HT-29 (cell line): ENCODE data around the gene TDRD6. TPM values are rescaled to one million over a fixed set of nuclear protein-coding genes. Genes with fewer than 3 reads are reported as not detected.
"Not testable (repeated sequence)": the region's sequence is repeated elsewhere in the genome, so short reads cannot be mapped to it uniquely, and the experiment has no call there.

ENCODE experiments used
- DNase-seq: peaks from one replicate; pipeline ENCODE4 v3.0.0-alpha.2; 2015; ENCODE audit warnings: low spot score
- total RNA-seq: library from RNA; depleted of rRNA; stranded (reverse); fragments of >200 nt; shearing (Covaris generic); gene quantifications from 2 replicates; pipeline ENCODE4 v1.2.3, GENCODE V29; 2014; rRNA removed

The TDRD6 gene
- not detected in 2 replicates for total RNA-seq

GRCh38 chr6:46687619-46688097 is at the start of gene TDRD6:
Gene TDRD6, plus strand, starts transcription at chr6:46687885. Its CDS starts 244 bp downstream, at chr6:46688129.
- no peak for DNase-seq

DNA sequence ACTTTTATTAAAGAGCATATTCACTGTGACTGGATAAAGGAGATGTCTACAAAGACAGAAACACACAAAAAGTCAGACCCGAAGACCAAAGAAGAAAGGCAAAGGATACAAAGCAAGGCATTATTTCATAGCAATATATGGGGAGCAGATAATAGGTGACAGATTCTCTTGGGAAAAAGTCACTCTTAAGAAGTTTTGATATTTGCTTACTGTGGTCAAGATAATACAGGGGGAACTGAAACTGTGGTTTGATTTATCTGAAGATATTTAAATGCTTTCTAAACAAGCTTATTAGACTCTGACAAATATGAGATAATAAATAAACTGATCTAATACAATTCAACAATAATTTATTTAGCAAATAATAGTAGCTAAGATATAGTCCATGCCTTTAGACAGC is 49.8 kb upstream of the TDRD6 start:
- DNase-seq = no peak

- DNase-seq = no peak
Measured at GRCh38 chr6:46638650-46639049, 49.0 kb upstream of the TDRD6 start.

DNA sequence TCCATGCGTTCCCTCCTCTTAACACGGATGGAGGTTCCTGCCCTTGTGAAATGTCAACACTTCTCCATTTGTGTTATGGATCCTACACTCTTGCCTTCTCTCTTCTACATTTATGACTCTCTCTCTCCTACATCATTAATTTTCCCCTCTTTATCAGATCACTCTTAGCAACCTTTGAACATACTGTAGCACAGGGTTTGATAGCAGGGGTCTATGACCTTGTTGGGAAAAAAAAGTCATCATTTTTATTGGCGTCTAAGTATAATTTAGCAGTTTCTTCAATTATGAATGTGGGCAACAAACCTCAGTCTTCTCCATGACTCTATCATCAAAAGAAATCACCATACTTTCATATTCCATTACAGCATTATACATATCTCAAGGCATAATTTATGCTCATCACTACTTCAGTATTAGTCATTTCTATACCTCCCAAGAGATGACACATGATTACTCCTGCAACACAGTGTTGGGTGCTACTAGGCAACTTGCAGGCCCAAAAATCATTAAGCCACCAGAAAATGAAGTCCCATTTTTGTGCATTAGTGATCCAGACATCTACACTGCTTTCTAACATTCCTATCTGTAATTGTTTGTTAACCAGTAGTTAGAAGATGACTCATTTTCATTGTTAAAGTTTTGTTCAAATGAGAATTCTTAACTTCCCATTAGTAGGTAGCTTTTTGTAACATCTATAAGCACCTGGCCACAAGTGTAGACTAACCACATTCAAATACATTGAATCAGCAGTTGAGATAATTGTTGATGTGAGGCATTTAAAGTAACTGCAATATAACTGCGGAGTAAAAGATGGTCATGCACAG is 44.5 kb upstream of the TDRD6 start:
- DNase-seq = no peak

- no peak for DNase-seq
Measured at GRCh38 chr6:46645265-46645664, 42.4 kb upstream of the TDRD6 start.

DNA sequence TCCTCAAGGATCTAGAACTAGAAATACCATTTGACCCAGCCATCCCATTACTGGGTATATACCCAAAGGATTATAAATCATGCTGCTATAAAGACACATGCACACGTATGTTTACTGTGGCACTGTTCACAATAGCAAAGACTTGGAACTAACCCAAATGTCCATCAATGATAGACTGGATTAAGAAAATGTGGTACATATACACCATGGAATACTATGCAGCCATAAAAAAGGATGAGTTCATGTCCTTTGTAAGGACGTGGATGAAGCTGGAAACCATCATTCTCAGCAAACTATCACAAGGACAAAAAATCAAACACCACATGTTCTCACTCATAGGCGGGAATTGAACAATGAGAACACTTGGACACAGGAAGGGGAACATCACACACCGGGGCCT is 39.6 kb upstream of the TDRD6 start:
- DNase-seq = not testable (repeated sequence)

GRCh38 chr6:46648869-46649492 is 38.7 kb upstream of the TDRD6 start:
- DNase-seq = peak; percentile 66

DNA sequence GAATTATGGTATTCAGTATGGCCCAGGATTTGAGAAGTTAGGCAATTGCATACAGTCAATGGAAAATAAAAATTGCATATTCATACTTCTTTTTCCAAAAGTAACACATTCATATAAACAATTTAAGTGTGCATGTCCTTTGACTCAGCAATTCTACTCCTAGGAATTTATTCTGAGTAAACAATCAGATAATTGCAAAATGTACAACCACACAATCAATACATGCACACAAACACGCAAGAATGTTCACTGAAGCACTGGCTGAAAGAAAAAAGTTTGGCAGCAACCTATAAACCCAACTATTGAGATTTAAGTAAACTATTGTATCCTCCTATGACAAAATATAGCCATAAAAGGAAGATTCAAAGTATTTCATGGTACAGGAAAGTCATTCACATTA is 36.7 kb upstream of the TDRD6 start:
- DNase-seq = no peak

- DNase-seq = peak; percentile 44
Measured at GRCh38 chr6:46651816-46652215, 35.9 kb upstream of the TDRD6 start.

GRCh38 chr6:46652232-46652602 is 35.5 kb upstream of the TDRD6 start:
- no peak for DNase-seq

GRCh38 chr6:46652603-46653438 is 34.9 kb upstream of the TDRD6 start, which contains the start of the genes CYP39A1 and SLC25A27:
Gene CYP39A1, minus strand, starts transcription at chr6:46652818. Its CDS starts 236 bp downstream, at chr6:46652582.
Gene SLC25A27, plus strand, starts transcription at chr6:46652975. Its CDS starts 218 bp downstream, at chr6:46653193.
- DNase-seq = peak; percentile 96

GRCh38 chr6:46653439-46654195 is 34.1 kb upstream of the TDRD6 start:
- DNase-seq = peak; percentile 21

- peak; percentile 37 for DNase-seq
Measured at GRCh38 chr6:46655803-46656202, 31.9 kb upstream of the TDRD6 start.

DNA sequence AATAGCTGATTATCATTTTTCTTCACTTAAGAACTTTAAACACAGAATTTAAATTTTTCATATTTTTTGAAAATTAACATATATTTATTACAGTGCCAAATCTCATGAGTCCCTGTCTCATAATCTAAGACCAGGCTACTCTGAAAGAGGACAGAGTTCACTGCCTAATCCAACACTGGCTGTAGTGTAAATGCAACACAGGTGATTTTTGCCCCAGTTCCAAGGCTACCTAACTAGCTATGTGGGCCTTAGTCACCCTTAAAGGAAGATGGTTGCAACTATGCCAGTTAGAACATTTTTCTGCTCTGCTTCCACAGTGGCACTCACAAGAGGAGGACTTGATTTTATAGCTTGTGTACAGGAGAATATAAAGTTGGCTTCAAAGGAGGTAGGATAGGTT is 30.0 kb upstream of the TDRD6 start:
- DNase-seq = no peak

DNA sequence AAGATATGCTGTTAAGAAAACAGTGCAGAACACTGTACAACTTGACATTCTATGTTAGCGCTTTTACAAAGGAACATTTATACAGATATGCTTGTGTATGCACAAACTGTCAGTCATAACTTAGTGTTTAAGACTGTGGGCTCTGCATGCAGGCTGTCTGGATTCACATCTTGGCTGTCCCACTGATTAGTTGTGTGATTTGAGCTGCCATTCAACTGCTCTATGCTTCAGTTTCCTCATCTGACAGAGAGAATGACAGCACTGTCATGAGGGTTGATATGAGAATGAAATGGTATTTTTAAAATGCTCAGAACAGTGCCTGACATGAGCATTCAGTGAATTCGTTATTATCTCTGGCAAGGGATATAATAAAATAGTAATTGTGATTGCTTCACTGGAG is 26.2 kb upstream of the TDRD6 start:
- DNase-seq = no peak

DNA sequence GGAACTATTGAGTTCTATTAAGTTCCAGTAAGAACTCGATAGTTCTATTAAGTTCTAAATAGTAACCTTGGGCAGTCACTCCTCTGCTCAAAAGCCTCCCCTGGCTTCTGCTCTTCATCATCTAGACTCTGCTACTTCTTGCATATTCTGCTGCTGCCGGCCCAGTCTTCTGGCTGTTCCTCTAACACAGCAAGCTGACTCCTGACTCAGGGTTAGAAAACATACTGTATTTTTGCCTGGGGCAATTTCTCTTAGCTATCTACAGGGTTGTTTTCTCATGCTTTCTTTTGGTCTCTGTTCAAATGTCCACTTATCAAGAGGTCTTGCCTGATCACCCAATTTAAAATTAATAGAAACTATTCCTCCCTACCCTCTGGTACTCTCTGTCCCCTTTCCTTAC is 20.3 kb upstream of the TDRD6 start:
- DNase-seq = no peak

DNA sequence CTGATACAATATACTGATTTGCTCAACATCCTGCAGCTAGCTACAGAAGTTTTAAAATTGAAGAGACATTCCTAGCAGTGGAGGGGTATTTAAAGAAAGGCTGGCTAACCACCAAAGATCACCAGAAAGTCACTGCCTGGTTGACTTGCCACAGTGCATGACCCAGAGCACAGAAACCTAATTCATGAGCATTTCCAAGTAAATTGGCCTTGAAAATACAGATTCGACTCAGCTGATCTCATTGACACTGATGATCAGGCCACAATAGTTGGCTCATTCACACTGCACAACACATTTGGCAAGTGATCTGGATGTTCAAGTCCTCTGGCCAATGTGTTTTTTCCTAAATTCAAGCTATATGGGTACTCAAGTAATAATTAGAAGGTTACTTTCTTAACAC is 13.3 kb upstream of the TDRD6 start:
- no peak for DNase-seq

- no peak for DNase-seq
Measured at GRCh38 chr6:46676604-46677313, 10.9 kb upstream of the TDRD6 start.

DNA sequence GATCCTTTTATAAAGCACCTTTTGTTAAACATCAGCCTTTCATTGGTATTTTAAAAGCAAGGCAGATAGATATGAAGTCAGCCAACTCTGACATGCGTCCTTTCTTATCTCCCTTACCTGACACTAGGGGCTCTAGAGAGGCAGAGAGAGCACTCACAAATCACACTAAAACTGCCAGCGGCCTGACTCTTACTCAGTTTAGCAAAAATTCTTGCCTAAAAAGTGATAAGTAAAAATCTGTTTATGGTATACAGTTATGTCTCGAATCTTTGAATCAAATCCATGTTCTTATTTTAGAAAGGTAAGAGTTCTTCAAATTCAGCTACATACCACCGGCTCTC is 10.4 kb upstream of the TDRD6 start:
- peak; percentile 9 for DNase-seq

- DNase-seq = no peak
Measured at GRCh38 chr6:46684771-46685170, 2.9 kb upstream of the TDRD6 start.
